ENCODE results near the gene OLFML3.

OLFML3 gene

DNA sequence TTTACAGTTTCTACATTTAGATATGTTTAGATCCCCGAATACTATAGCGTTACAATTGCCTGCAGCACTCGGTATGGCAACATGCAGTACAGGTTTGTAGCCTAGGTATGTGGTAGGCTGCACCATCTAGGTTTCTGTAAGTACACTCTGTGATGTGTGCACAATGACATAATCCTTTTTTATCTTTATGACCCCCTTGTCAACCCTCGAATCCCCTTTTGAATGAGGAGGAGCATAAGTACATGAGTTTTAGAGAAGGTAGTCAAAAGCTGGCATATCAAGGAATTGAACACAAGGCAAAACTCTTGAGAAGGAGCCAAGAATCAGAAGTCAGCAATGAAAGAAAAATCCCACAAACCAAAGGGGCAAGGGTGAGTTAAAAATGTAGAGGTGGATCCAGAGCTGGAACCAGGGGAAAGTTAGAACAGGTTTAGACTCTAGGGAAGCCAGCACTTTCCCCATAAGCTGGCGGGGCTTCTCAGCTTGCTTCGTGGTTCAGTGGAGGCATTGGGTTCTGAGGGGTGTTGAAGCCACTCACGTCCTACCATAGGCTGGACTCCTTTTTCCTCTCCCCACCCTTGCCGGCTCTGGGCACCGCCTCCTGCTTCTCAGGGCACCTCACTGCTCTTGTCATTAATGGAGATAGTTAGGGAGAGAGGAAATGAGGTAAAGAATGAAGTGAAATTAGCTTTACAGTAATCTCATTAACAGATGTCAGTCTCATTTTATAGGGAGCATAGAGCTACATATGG lies 31.3 kb downstream of the OLFML3 start:
- Histone ChIP-seq H3K9me3 (ENCODE audit: control insufficient read depth, insufficient read depth, low read depth, low read length) (no peaks in the 10 kb centered on the region), H3K36me3 (ENCODE audit: control insufficient read depth in 2 of 2, insufficient read depth in 1 of 2, low read length in 2 of 2) (no peaks in the 10 kb centered on the region), H3K4me3 (ENCODE audit: low read depth, low read length) (no peak overlapping the region), H3K4me1 (ENCODE audit: control insufficient read depth, insufficient read depth, low read length) (no peaks in the 10 kb centered on the region), H3K27ac (ENCODE audit: extremely low read depth, low read depth, low read length) (no peak overlapping the region)
- POLR2A ChIA-PET, result no interaction called here
- TF ChIP-seq ZNF560 (tag by site-specific recombination; IDR thresholded peaks at IDR 0.05; ENCODE audit: borderline replicate concordance), result no peak
- peak; percentile 67; the same call in 1 of the 2 replicates for TF ChIP-seq MZF1 (tag by site-specific recombination; IDR thresholded peaks at IDR 0.05; ENCODE audit: borderline replicate concordance)
- TF ChIP-seq, protein P1, sequence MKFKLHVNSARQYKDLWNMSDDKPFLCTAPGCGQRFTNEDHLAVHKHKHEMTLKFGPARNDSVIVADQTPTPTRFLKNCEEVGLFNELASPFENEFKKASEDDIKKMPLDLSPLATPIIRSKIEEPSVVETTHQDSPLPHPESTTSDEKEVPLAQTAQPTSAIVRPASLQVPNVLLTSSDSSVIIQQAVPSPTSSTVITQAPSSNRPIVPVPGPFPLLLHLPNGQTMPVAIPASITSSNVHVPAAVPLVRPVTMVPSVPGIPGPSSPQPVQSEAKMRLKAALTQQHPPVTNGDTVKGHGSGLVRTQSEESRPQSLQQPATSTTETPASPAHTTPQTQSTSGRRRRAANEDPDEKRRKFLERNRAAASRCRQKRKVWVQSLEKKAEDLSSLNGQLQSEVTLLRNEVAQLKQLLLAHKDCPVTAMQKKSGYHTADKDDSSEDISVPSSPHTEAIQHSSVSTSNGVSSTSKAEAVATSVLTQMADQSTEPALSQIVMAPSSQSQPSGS (tag by site-specific recombination; IDR thresholded peaks at IDR 0.05; ENCODE audit: low read depth), result peak; percentile 63
- TF ChIP-seq, protein P2, sequence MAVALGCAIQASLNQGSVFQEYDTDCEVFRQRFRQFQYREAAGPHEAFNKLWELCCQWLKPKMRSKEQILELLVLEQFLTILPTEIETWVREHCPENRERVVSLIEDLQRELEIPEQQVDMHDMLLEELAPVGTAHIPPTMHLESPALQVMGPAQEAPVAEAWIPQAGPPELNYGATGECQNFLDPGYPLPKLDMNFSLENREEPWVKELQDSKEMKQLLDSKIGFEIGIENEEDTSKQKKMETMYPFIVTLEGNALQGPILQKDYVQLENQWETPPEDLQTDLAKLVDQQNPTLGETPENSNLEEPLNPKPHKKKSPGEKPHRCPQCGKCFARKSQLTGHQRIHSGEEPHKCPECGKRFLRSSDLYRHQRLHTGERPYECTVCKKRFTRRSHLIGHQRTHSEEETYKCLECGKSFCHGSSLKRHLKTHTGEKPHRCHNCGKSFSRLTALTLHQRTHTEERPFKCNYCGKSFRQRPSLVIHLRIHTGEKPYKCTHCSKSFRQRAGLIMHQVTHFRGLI (tag by site-specific recombination; IDR thresholded peaks at IDR 0.05), result peak; percentile 93
- TF ChIP-seq SETDB1 (IDR thresholded peaks at IDR 0.05; ENCODE audit: insufficient read length, low read length), result peak; percentile 43
- TF ChIP-seq TRIM28 (IDR thresholded peaks at IDR 0.05; ENCODE audit: borderline replicate concordance, low read length), result peak; percentile 96
- CTCF ChIA-PET, result interaction anchor here (0.5 to 1.7 kb wide), 4 partner anchors 10 to 194 kb away, joined by 4 to 6 read pairs (median 4); partner anchors contain the start of gene OLFML3

DNA sequence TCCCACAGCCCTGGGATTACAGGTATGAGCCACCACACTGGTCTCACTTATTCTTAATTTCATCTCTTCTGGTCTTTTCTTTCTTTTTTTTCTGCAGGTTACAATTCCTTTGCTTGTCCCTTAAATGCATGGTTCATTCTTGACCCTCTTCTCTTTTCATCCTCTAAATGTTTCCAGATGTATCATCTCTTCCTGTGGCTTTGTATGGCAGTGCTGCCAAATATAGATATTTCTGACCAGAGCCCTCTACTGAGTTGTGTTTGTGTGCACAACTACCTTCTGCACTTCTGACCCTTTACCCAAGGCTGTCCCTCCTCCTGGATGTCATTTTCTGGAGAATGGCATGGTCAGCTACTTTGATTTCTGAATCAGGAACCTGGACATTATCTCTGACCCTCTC lies 32.5 kb downstream of the OLFML3 start:
- Histone ChIP-seq H3K36me3 (ENCODE audit: control insufficient read depth in 2 of 2, insufficient read depth in 1 of 2, low read length in 2 of 2) (no peaks in the 10 kb centered on the region), H3K4me1 (ENCODE audit: control insufficient read depth, insufficient read depth, low read length) (no peaks in the 10 kb centered on the region), H3K27ac (ENCODE audit: extremely low read depth, low read depth, low read length) (no peak overlapping the region), H3K9me3 (ENCODE audit: control insufficient read depth, insufficient read depth, low read depth, low read length) (no peaks in the 10 kb centered on the region), H3K4me3 (ENCODE audit: low read depth, low read length) (no peak overlapping the region)
- ChIA-PET POLR2A (no interaction called here), CTCF (interaction anchor here (0.8 kb wide), 1 partner anchor 12 kb away, joined by 3 read pairs; no protein-coding TSS in a partner anchor)
- TF ChIP-seq ZNF501 (tag by site-specific recombination; IDR thresholded peaks at IDR 0.05) (no peak), ZNF792 (tag by site-specific recombination; IDR thresholded peaks at IDR 0.05) (no peak), ZNF169 (tag by site-specific recombination; IDR thresholded peaks at IDR 0.05) (no peak), ZNF843 (tag by site-specific recombination; IDR thresholded peaks at IDR 0.05) (no peak), ZNF2 (tag by site-specific recombination; IDR thresholded peaks at IDR 0.05) (no peak), ZNF174 (tag by site-specific recombination; IDR thresholded peaks at IDR 0.05) (no peak), ZNF768 (tag by site-specific recombination; IDR thresholded peaks at IDR 0.05) (no peak), ZNF341 (tag by site-specific recombination; IDR thresholded peaks at IDR 0.05; ENCODE audit: low read depth) (no peak), ZNF530 (tag by site-specific recombination; IDR thresholded peaks at IDR 0.05; ENCODE audit: low read depth) (no peak), ZNF114 (tag by site-specific recombination; IDR thresholded peaks at IDR 0.05) (no peak), ZNF335 (tag by site-specific recombination; conservative IDR thresholded peaks at IDR 0.05) (no peak)
- TF ChIP-seq, protein P3, sequence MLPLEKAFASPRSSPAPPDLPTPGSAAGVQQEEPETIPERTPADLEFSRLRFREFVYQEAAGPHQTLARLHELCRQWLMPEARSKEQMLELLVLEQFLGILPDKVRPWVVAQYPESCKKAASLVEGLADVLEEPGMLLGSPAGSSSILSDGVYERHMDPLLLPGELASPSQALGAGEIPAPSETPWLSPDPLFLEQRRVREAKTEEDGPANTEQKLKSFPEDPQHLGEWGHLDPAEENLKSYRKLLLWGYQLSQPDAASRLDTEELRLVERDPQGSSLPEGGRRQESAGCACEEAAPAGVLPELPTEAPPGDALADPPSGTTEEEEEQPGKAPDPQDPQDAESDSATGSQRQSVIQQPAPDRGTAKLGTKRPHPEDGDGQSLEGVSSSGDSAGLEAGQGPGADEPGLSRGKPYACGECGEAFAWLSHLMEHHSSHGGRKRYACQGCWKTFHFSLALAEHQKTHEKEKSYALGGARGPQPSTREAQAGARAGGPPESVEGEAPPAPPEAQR (tag by site-specific recombination; IDR thresholded peaks at IDR 0.05), result no peak
- TF ChIP-seq, protein P4, sequence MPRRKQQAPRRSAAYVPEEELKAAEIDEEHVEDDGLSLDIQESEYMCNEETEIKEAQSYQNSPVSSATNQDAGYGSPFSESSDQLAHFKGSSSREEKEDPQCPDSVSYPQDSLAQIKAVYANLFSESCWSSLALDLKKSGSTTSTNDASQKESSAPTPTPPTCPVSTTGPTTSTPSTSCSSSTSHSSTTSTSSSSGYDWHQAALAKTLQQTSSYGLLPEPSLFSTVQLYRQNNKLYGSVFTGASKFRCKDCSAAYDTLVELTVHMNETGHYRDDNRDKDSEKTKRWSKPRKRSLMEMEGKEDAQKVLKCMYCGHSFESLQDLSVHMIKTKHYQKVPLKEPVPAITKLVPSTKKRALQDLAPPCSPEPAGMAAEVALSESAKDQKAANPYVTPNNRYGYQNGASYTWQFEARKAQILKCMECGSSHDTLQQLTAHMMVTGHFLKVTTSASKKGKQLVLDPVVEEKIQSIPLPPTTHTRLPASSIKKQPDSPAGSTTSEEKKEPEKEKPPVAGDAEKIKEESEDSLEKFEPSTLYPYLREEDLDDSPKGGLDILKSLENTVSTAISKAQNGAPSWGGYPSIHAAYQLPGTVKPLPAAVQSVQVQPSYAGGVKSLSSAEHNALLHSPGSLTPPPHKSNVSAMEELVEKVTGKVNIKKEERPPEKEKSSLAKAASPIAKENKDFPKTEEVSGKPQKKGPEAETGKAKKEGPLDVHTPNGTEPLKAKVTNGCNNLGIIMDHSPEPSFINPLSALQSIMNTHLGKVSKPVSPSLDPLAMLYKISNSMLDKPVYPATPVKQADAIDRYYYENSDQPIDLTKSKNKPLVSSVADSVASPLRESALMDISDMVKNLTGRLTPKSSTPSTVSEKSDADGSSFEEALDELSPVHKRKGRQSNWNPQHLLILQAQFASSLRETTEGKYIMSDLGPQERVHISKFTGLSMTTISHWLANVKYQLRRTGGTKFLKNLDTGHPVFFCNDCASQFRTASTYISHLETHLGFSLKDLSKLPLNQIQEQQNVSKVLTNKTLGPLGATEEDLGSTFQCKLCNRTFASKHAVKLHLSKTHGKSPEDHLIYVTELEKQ (tag by site-specific recombination; IDR thresholded peaks at IDR 0.05; ENCODE audit: borderline replicate concordance), result no peak

Data from HEK293 (cell line).